ENCODE measurements around the gene KLHL11.
"Not testable (repeated sequence)": the region's sequence is repeated elsewhere in the genome, so short reads cannot be mapped to it uniquely, and the experiment has no call there.

KLHL11 gene

DNA sequence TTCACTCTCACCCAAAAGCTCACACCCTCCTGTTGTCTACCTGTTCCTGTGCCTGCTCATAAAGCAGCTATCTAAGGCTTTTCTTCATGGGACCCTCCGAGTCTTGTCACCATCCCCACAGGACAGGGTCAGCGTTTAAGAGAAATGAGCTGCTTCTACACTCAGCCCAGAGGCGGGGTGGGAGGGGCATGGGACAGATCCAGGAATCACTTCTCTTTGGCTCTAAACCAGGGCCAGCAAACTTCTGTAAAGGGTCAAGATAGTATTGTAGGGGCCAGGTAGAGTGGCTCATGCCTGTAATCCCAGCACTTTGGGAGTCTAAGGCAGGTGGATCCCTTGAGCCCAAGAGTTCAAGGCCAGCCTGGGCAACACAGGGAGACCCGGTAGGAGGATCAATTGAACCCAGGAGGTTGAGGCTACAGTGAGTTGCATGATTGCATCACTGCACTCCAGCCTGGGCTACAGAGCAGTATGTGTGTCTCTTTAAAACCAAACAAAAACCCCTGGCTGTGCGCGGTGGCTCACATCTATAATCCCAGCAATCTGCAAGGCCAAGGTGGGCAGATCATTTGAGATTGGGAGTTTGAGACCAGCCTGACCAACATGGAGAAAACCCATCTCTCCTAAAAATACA lies 23.2 kb upstream of the KLHL11 start:
- DNase-seq, result no peak

DNA sequence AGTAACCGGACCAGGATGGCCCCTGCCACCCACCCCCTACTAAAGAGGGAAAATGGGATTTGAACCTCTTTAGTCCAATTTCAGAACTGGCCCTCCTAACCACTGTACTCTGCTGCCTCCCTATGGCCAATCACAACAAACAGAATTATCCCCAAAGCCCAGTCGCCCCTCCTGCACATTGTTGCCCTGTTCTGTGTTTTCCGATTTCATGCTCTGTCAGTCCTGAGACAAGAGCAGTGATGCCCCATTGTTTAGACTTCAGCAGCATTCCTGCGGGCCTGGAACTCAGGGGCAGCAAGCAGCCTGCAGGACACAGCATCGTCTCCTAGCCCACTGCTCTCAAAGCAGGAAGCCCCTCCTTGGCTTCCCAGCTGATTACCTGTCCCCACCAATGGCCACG lies 20.5 kb upstream of the KLHL11 start:
- DNase-seq, result no peak

DNA sequence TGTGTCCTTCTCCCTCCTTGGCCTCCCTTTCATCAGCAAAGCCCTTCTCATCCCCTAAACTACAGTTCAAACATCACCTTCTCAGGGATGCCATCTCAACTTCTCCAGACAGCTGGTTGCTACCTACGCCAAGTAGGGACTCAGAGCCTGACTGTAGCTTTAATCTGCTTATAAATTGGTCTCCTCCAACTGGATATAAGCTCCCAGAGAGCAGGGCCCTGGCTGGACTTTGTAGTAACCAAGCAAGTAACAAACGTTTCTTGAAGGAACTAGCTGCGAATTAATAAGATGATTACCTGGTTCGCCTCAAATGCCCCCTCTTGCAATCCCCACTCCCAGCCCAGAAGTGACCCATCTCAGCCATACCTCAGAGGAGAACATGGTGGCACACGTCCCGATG lies 17.5 kb upstream of the KLHL11 start:
- DNase-seq, result no peak

- DNase-seq, result no peak
Observed at GRCh38 chr17:41880130-41880529, 14.9 kb upstream of the KLHL11 start.

DNA sequence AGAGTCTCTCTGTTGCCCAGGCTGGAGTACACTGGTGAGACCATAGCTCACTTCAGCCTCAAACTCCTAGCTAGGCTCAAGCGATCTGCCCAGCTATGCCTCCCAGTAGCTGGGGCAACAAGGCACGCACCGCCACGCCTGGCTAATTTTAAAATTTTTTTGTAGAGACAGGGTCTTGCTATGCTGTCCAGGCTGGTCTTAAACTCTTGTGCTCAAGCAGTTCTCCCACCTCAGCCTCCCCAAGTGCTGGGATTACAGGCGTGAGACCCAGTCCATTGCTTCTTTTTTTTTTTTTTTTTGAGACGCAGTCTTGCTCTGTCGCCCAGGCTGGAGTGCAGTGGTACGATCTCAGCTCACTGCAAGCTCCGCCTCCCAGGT lies 9.1 kb upstream of the KLHL11 start:
- not testable (repeated sequence) for DNase-seq

DNA sequence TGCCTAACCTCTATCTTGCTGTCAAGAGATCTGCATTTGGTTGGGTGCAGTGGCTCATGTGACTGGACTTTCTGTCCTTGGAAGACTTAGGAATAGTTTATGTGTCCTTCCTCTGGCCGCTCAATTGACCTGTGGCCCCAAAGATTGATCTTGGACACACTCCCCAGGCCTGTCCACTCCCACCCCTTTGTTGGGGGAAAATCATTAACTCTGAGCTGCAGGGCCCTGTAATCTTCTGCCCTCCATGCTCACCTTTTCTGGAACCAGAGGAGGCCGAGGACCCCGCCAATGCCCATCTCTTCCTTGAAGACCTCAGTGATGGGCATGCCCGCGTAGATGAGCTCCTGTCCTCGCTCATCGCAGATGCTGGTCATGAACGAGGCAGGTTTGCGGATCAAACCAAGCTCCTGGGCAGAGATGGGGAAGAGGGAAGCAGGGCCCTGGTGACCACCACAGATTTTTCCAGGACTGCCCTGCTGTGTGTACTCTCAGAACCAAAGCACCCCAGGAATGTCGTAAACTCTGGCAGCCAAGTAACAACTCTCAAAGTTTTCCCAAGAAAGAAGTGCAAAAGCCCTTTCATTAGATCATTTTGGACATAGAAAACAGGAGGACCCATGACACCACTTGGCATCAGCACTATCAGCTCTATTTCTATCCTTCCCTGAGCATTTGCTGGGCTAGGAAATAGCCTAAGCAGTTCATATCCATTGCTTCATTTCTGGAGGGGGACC lies 8.5 kb upstream of the KLHL11 start:
- DNase-seq, result no peak

- DNase-seq, result no peak
Observed at GRCh38 chr17:41871789-41872188, 6.6 kb upstream of the KLHL11 start.

- DNase-seq, result no peak
Observed at GRCh38 chr17:41870627-41871026, 5.4 kb upstream of the KLHL11 start.

DNA sequence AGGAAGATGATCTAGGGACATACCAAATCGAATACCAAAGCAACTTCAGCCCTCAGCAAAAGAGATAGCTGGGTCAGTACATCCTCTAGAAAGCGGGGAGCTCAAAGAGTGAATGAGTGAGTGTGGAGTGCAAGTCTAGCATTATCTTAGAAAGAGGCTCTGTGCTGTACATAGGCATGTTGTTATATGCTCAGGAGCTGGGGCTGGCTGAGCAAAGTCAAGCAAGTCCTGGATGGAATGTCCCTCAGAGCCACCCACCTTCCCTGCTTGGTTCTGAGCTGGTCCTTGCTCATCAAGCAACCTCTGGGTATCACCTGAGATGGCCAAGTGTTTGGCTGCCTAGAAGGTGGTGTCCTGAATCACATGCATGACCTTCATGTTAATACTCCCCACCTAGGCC lies 4.9 kb upstream of the KLHL11 start:
- no peak for DNase-seq

- DNase-seq, result no peak
Observed at GRCh38 chr17:41869426-41869825, 4.2 kb upstream of the KLHL11 start.

GRCh38 chr17:41868568-41868967 lies 3.3 kb upstream of the KLHL11 start:
- DNase-seq, result no peak

GRCh38 chr17:41865596-41865893 lies 322 bp upstream of the KLHL11 start:
- no peak for DNase-seq

- no peak for DNase-seq
Observed at GRCh38 chr17:41864498-41864835, 756 bp downstream of the KLHL11 start.

GRCh38 chr17:41863074-41863848 lies 2.0 kb downstream of the KLHL11 start:
- no peak for DNase-seq

- DNase-seq, result no peak
Observed at GRCh38 chr17:41860254-41860931, 4.8 kb downstream of the KLHL11 start.

DNA sequence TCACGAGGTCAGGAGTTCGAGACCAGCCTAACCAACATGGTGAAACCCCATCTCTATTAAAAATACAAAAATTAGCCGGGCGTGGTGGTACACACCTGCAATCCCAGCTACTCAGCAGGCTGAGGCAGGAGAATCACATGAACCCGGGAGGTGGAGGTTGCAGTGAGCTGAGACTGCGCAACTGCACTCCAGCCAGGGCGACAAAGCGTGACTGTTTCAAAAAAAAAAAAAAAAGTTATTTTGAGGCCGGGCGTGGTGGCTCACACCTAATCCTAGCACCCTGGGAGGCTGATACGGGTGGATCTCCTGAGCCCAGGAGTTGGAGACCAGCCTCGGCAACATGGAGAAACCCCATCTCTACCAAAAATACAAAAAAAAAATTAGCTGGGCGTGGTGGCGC lies 13.8 kb downstream of the KLHL11 start:
- not testable (repeated sequence) for DNase-seq

GRCh38 chr17:41849251-41849990 lies 15.8 kb downstream of the KLHL11 start:
- DNase-seq, result no peak

- DNase-seq, result no peak
Observed at GRCh38 chr17:41848788-41849187, 16.4 kb downstream of the KLHL11 start.

DNA sequence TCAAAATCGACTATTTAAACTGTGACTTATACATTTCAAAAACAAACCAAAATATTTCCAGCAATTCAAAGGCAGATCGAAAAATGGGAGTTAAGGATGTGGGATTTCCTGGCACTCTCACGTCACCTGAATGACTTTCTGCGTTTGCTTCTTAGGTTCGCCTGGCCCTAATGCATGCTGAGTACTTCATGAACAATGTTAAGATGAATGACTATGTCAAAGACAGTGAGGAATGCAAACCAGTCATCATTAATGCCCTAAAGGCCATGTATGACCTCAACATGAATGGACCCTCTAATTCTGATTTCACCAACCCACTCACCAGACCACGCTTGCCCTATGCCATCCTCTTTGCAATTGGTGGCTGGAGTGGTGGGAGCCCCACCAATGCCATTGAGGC lies 20.3 kb downstream of the KLHL11 start:
- DNase-seq, result no peak

- DNase-seq, result not testable (repeated sequence)
Observed at GRCh38 chr17:41840781-41841180, 24.4 kb downstream of the KLHL11 start.

DNA sequence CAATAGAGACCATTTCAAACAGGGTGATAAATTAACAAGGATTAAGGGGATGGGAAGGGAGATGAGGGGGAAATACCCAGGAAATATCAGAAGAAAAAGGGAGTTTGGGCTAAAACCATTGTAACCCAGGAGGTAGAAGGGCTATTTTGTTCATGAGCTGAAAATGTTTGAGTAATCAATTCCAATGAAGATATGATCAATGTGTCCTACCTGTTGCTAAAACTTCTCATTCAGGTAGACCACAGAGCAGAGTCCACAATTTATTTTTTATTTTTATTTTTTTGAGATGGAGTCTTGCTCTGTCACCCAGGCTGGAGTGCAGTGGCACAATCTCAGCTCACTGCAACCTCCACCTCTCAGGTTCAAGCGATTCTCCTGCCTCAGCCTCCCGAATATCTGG lies 25.8 kb downstream of the KLHL11 start:
- DNase-seq, result not testable (repeated sequence)

DNA sequence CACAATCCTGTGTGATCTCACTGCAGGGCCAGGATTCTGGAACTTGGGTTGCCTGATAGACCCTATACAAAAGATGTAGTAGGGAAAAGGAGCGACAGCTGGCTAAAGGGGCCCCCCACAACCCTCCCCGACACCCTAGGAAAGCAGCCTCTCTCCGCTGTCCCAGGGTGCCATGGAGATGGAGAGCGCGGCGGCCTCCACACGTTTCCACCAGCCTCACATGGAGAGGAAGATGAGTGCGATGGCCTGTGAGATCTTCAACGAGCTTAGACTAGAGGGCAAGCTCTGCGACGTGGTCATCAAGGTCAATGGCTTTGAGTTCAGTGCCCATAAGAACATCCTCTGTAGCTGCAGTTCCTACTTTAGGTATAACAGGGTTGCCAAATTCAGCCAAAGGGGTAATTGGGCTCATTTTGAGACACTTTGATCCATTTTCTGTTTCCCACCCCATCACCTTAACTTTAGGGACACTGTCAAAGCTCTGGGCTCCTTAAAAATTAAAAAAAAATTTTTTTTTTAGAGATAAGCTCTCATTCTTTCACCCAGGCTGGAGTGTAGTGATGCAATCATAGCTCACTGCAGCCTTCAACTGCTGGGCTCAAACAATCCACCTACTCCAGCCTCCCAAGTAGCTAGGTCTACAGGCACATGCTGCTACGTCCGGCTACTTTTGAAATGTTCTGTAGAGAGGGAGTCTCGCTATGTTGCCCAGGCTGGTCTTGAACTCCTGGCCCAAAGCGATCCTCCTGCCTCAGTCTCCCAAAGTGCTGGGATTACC lies 27.3 kb downstream of the KLHL11 start, which contains the start of gene KLHL10:
Gene KLHL10, plus strand, starts transcription at position 65 of the 778 bp plus-strand sequence. Its CDS starts 108 bp downstream, at position 173.
- no peak for DNase-seq

Measured in stimulated activated CD4-positive, alpha-beta T cell treated with anti-CD3 and anti-CD28 coated beads, Interleukin-12 subunit alpha, Interleukin-12 subunit beta, amount 100 ng/mL, for 4 hours (primary cell).